K562 (cell line): Measurements from ENCODE around the gene CT83. TPM values are rescaled to one million over a fixed set of nuclear protein-coding genes. Genes with fewer than 3 reads are reported as not detected.

Experiments used
- ATAC-seq: fragments of 200-7000 bp; cut with Tn5 transposase; 3 replicates; pipeline ENCODE4 v1.9.1; 2020; ENCODE audit warnings: moderate library complexity
- BruUV-seq: library from RNA; stranded (reverse); fragments of 400-500 nt; replicated peaks from 2 replicates; lab custom pipeline; 2021; lab: Mats Ljungman, UMichigan
- CTCF ChIA-PET: fragments of 300-600 bp; formaldehyde crosslinking; extraction: SDS; loops from one replicate; lab custom pipeline; 2021; ENCODE audit warnings: low intra/inter-chr PET ratio; lab: Yijun Ruan, JAX
- POLR2A ChIA-PET: fragments of 300-600, 350-650 bp; sonication (Branson Sonifier 250); formaldehyde crosslinking; extraction: SDS; loops from one replicate; lab custom pipeline; 2021; ENCODE audit warnings: antibody characterized with exemption, inconsistent platforms; lab: Yijun Ruan, JAX
- DNase-seq, 4 experiments: peaks; one replicate each; pipeline versions ENCODE4 v3.0.0 to v3.0.0-alpha.2; 2011 to 2018; ENCODE audit warnings: low spot score in 3 of 4, mixed read lengths in 3 of 4; ENCODE audit errors: extremely low read depth in 1 of 4
- FAIRE-seq: peaks from 2 replicates; lab custom pipeline; 2011; peaks lifted over from hg19 to GRCh38; lab: Jason Lieb, UNC
- H2AFZ ChIP-seq: 2 replicates; pipeline ENCODE4 v1.6.0; 2011; ENCODE audit warnings: low read depth, low read length, control low read depth, inconsistent platforms
- H3K27ac ChIP-seq: fragments of 200-600 bp; 3 replicates; pipeline ENCODE4 v1.8.0; 2011; ENCODE audit warnings: low read depth, mild to moderate bottlenecking, control low read depth, inconsistent platforms, low read length, moderate library complexity, mixed read lengths; ENCODE audit errors: extremely low read depth
- H3K27me3 ChIP-seq, 2 experiments: fragments of 300-600 bp in 1 of 2; 2 replicates in 1 of 2; 3 replicates in 1 of 2; pipeline versions ENCODE4 v1.6.0 to v1.8.0; 2011; ENCODE audit warnings: inconsistent platforms in 2 of 2, low read length in 2 of 2, mild to moderate bottlenecking in 1 of 2, mixed read lengths in 1 of 2, moderate library complexity in 1 of 2; ENCODE audit not compliant: control insufficient read depth in 2 of 2, insufficient read depth in 2 of 2
- H3K36me3 ChIP-seq: fragments of 300-600 bp; 3 replicates; pipeline ENCODE4 v1.8.0; 2011; ENCODE audit warnings: mild to moderate bottlenecking, low read length, inconsistent platforms; ENCODE audit not compliant: control insufficient read depth, insufficient read depth
- H3K4me1 ChIP-seq, 2 experiments: fragments of 200-600 bp in 1 of 2; replicated peaks in 1 of 2; 2 replicates in 1 of 2; 3 replicates in 1 of 2; pipeline versions ENCODE4 v1.5.1 to v1.8.0; 2011; ENCODE audit warnings: inconsistent platforms in 2 of 2, low read length in 2 of 2, mild to moderate bottlenecking in 1 of 2, mixed read lengths in 1 of 2, moderate library complexity in 1 of 2; ENCODE audit not compliant: control insufficient read depth in 2 of 2, insufficient read depth in 2 of 2
- H3K4me2 ChIP-seq: 2 replicates; pipeline ENCODE4 v1.6.1; 2011; ENCODE audit warnings: low read length, control low read depth, inconsistent platforms, mixed read lengths; ENCODE audit not compliant: insufficient read depth
- H3K4me3 ChIP-seq: fragments of 200-600 bp; sonication (generic), shearing (Covaris generic); 2 replicates; pipeline ENCODE4 v1.5.1; 2016; ENCODE audit warnings: control low read depth, inconsistent platforms
- H3K79me2 ChIP-seq: fragments of 200-600 bp; 3 replicates; pipeline ENCODE4 v1.8.0; 2011; ENCODE audit warnings: low read length, inconsistent platforms; ENCODE audit not compliant: control insufficient read depth, insufficient read depth
- H3K9ac ChIP-seq, 2 experiments: 2 replicates each; pipeline versions ENCODE4 v1.6.0 to v1.6.1; 2011; ENCODE audit warnings: low read depth in 2 of 2, low read length in 2 of 2, control low read depth in 1 of 2, inconsistent platforms in 1 of 2, mild to moderate bottlenecking in 1 of 2, mixed read lengths in 1 of 2; ENCODE audit not compliant: insufficient read depth in 1 of 2
- H3K9me1 ChIP-seq: one replicate; pipeline ENCODE4 v1.6.0; 2011; ENCODE audit warnings: inconsistent platforms, mild to moderate bottlenecking, low read length, moderate library complexity; ENCODE audit not compliant: control insufficient read depth, insufficient read depth
- H3K9me3 ChIP-seq: replicated peaks from 2 replicates; pipeline ENCODE4 v1.5.1; 2011; ENCODE audit warnings: low read depth, low read length, inconsistent platforms; ENCODE audit not compliant: control insufficient read depth, insufficient read depth
- H4K20me1 ChIP-seq: replicated peaks from 2 replicates; pipeline ENCODE4 v1.6.1; 2011; ENCODE audit warnings: low read length, inconsistent platforms, mixed read lengths; ENCODE audit not compliant: control insufficient read depth, insufficient read depth
- CAMTA2 ChIP-seq: fragments of 250-450 bp; sonication (Bioruptor Pico); conservative IDR thresholded peaks from 2 replicates; pipeline ENCODE4 v1.5.1; 2022
- JUND ChIP-seq, 2 experiments: IDR thresholded peaks; 2 replicates in 1 of 2; 3 replicates in 1 of 2; pipeline ENCODE4 v1.6.1; 2011; ENCODE audit warnings: borderline replicate concordance in 2 of 2, low read depth in 2 of 2, low read length in 2 of 2, improper control_type of control experiment in 1 of 2, missing biosample characterization in 1 of 2, missing genetic modification characterization in 1 of 2, missing genetic modification reagents in 1 of 2
- KLF6 ChIP-seq: fragments of 250-450 bp; sonication (Bioruptor Pico); IDR thresholded peaks from 2 replicates; pipeline ENCODE4 v1.4.0; 2020; ENCODE audit warnings: mild to moderate bottlenecking, moderate library complexity, borderline replicate concordance
- RAD21 ChIP-seq, 2 experiments: fragments of 250-450 bp in 1 of 2; fragments of 450-650 bp in 1 of 2; sonication (Bioruptor Pico) in 1 of 2; formaldehyde crosslinking in 1 of 2; IDR thresholded peaks in 1 of 2; conservative IDR thresholded peaks in 1 of 2; 2 replicates each; pipeline versions ENCODE4 v1.4.0 to v1.8.0; 2020 to 2022; ENCODE audit warnings: mild to moderate bottlenecking in 2 of 2, moderate library complexity in 1 of 2
- SP2 ChIP-seq: IDR thresholded peaks from 2 replicates; pipeline ENCODE4 v1.6.1; 2011; ENCODE audit warnings: mild to moderate bottlenecking, low read depth, low read length, moderate library complexity; ENCODE audit not compliant: poor library complexity, severe bottlenecking; ENCODE audit errors: extremely low read depth
- TFAM ChIP-seq: fragments of 250-450 bp; sonication (Bioruptor Pico); conservative IDR thresholded peaks from 2 replicates; pipeline ENCODE4 v1.5.0; 2021; ENCODE audit warnings: mild to moderate bottlenecking, moderate library complexity
- TOE1 ChIP-seq, 2 experiments: fragments of 450-650 bp in 1 of 2; sonication (generic) in 1 of 2; formaldehyde crosslinking in 1 of 2; IDR thresholded peaks; 2 replicates each; pipeline versions ENCODE4 v1.7.1 to v1.8.0; 2016 to 2022; ENCODE audit warnings: borderline replicate concordance in 2 of 2, mild to moderate bottlenecking in 2 of 2, antibody characterized with exemption in 1 of 2, inconsistent platforms in 1 of 2, low read depth in 1 of 2, missing genetic modification reagents in 1 of 2, moderate library complexity in 1 of 2
- TSC22D4 ChIP-seq: fragments of 450-650 bp; IDR thresholded peaks from 2 replicates; pipeline ENCODE4 v1.6.1; 2016; ENCODE audit warnings: missing genetic modification characterization, missing biosample characterization, control low read depth
- ZNF133 ChIP-seq: fragments of 250-450 bp; sonication (Bioruptor Pico); IDR thresholded peaks from 2 replicates; pipeline ENCODE4 v1.4.0; 2020; ENCODE audit warnings: mild to moderate bottlenecking
- ZNF212 ChIP-seq: fragments of 450-650 bp; formaldehyde crosslinking; IDR thresholded peaks from 2 replicates; pipeline ENCODE4 v1.4.0; 2020; ENCODE audit warnings: mild to moderate bottlenecking
- ZNF589 ChIP-seq: fragments of 200-800 bp; sonication (Bioruptor generic); IDR thresholded peaks from 2 replicates; pipeline ENCODE4 v1.6.1; 2016; ENCODE audit warnings: low read depth, missing genetic modification characterization, missing compliant biosample characterization
- ZSCAN29 ChIP-seq: fragments of 450-650 bp; IDR thresholded peaks from 2 replicates; pipeline ENCODE4 v1.6.1; 2017
- ZZZ3 ChIP-seq: fragments of 450-650 bp; IDR thresholded peaks from 2 replicates; pipeline ENCODE4 v1.6.1; 2016; ENCODE audit warnings: antibody characterized with exemption, mild to moderate bottlenecking, moderate library complexity
- WGBS: fragments of 100-300 bp; shearing (Covaris generic); methylation state at CpG from one replicate; pipeline ENCODE4 v1.1.6; 2016; ENCODE audit warnings: low coverage, mixed read lengths; ENCODE audit not compliant: insufficient coverage; ENCODE audit errors: missing lambda C conversion rate; 5-methylcytosine and 5-hydroxymethylcytosine counted together
- in situ Hi-C: fragments of 300-500 bp; cut with MboI; formaldehyde crosslinking; loops from 4 replicates; pipeline ENCODE4 v1.15.0; 2018; ENCODE audit warnings: inconsistent platforms, mixed read lengths
- intact Hi-C: fragments of 100-400 bp; cut with micrococcal nuclease; formaldehyde crosslinking; loops from 2 replicates; pipeline ENCODE4 v1.14.2; 2022
- polyA plus RNA-seq, 8 experiments: library from polyadenylated mRNA; depleted of rRNA in 4 of 8; stranded (reverse) in 5 of 8; unstranded in 3 of 8; fragments of >200 nt; fragmentation: Nextera tagmentation in 2 of 8; fragmentation: Illumina TruSeq in 1 of 8; extraction: Ambion mirVana in 2 of 8; extraction: Trizol in 1 of 8; gene quantifications; 2 replicates each; pipeline versions ENCODE4 v1.2.1 to v1.2.3, GENCODE V29; 2011 to 2014; ENCODE audit warnings: inconsistent platforms in 1 of 8, missing spikeins in 1 of 8
- total RNA-seq, 7 experiments: library from RNA; depleted of rRNA in 6 of 7; stranded (reverse); fragments of >200 nt in 6 of 7; fragmentation: Illumina TruSeq in 2 of 7; extraction: Trizol in 2 of 7; gene quantifications; 2 replicates each; pipeline versions ENCODE4 v1.2.1 to v1.2.3, GENCODE V29; 2011 to 2021; ENCODE audit warnings: low replicate concordance in 1 of 7
- TF ChIP-seq, protein P1 (sequence below): fragments of 450-650 bp; IDR thresholded peaks from 2 replicates; pipeline ENCODE4 v1.7.0; 2016; ENCODE audit warnings: borderline replicate concordance

CT83 gene
- total and polyA plus RNA-seq, 9 of the 15 experiments (the other 6 are each of a cell fraction or from before 2014, with no cell fraction given) = not detected

DNA sequence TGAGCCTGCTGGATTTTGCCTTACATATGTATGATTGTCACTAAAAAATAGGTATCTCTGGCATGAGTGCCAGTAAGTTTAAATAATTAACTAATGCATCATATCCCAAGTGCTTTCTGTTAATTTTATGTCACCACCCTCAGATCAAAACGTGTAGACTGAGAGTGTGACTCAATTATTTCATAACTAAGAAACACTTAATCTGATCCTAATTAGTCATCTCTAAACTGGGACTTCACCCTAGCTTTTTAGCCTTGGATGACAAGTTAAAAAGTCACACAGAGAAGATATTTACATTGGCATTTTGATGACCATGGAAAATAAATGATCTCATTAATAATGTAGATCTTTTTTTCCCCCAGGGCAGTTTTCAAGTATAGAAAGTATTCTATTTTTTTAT is 49.5 kb downstream of the CT83 start:
- no peak overlapping the region for H2AFZ ChIP-seq
- no peak for ATAC-seq
- intact Hi-C loops (no loop called here), in situ Hi-C loops (no loop called here)
- no peak overlapping the region for H3K27ac ChIP-seq
- no peak for DNase-seq
- no peaks in the 10 kb centered on the region for H3K4me1 ChIP-seq
- no peak overlapping the region for H3K4me2 ChIP-seq
- no peaks in the 10 kb centered on the region for H3K36me3 ChIP-seq
- no peak overlapping the region for H3K9ac ChIP-seq
- 0% methylated on average over 1 of the region's 1 CpG for WGBS
- H3K9me1 ChIP-seq = no peaks in the 10 kb centered on the region
- H3K79me2 ChIP-seq = no peaks in the 10 kb centered on the region
- no peaks in the 10 kb centered on the region for H3K27me3 ChIP-seq
- no peak for TF ChIP-seq TSC22D4
- no peak for TF ChIP-seq CAMTA2 (CRISPR knock-in tag)
- no peak for TF ChIP-seq KLF6 (CRISPR knock-in tag)
- TF ChIP-seq ZSCAN29 = no peak
- TF ChIP-seq ZNF212 (CRISPR knock-in tag) = no peak
- no peak for TF ChIP-seq SP2
- TF ChIP-seq JUND (IDR thresholded peaks at IDR 0.05; ENCODE audit: borderline replicate concordance, low read depth, low read length) = no peak
- no peak for TF ChIP-seq JUND (tag; IDR thresholded peaks at IDR 0.05; ENCODE audit: borderline replicate concordance, low read depth, low read length)
- TF ChIP-seq TFAM (CRISPR knock-in tag) = no peak
- no peak for TF ChIP-seq ZNF133 (CRISPR knock-in tag)
- TF ChIP-seq ZNF589 (CRISPR knock-in tag) = no peak
- TF ChIP-seq RAD21 (CRISPR knock-in tag; conservative IDR thresholded peaks at IDR 0.05 in 1 of 2, IDR thresholded peaks at IDR 0.05 in 1 of 2) = no peak
- TF ChIP-seq, protein P1, sequence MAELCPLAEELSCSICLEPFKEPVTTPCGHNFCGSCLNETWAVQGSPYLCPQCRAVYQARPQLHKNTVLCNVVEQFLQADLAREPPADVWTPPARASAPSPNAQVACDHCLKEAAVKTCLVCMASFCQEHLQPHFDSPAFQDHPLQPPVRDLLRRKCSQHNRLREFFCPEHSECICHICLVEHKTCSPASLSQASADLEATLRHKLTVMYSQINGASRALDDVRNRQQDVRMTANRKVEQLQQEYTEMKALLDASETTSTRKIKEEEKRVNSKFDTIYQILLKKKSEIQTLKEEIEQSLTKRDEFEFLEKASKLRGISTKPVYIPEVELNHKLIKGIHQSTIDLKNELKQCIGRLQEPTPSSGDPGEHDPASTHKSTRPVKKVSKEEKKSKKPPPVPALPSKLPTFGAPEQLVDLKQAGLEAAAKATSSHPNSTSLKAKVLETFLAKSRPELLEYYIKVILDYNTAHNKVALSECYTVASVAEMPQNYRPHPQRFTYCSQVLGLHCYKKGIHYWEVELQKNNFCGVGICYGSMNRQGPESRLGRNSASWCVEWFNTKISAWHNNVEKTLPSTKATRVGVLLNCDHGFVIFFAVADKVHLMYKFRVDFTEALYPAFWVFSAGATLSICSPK = no peak
- TF ChIP-seq TOE1 (IDR thresholded peaks at IDR 0.05; ENCODE audit: borderline replicate concordance) = no peak
- no peak for TF ChIP-seq TOE1 (CRISPR knock-in tag; IDR thresholded peaks at IDR 0.05; ENCODE audit: borderline replicate concordance, low read depth)
- TF ChIP-seq ZZZ3 = no peak
- CTCF ChIA-PET = no interaction called here
- FAIRE-seq = no peak
- no peak overlapping the region for H3K4me3 ChIP-seq
- POLR2A ChIA-PET = no interaction called here
- no peaks in the 10 kb centered on the region for H4K20me1 ChIP-seq
- no TSS peak for BruUV-seq
- no peaks in the 10 kb centered on the region for H3K9me3 ChIP-seq
